GM10248 (cell line): ENCODE measurements around the gene HPS1.
A peak's percentile ranks its signal among the peaks of the same experiment; 100 is the strongest.

Experiments
- CTCF ChIA-PET: fragments of 300-600 bp; sonication (Branson Sonifier 250); formaldehyde crosslinking; extraction: SDS; loops from one replicate; lab custom pipeline; 2021; ENCODE audit warnings: antibody characterized with exemption; lab: Yijun Ruan, JAX
- POLR2A ChIA-PET: fragments of 350-650 bp; sonication (Branson Sonifier 250); formaldehyde crosslinking; extraction: SDS; loops from one replicate; lab custom pipeline; 2020; ENCODE audit warnings: antibody characterized with exemption; lab: Yijun Ruan, JAX
- DNase-seq: peaks from one replicate; pipeline ENCODE4 v3.0.0; 2012; ENCODE audit errors: extremely low spot score
- TF ChIP-seq, protein P1 (sequence below): IDR thresholded peaks from 2 replicates; pipeline ENCODE4 v1.5.1; 2012; ENCODE audit warnings: mild to moderate bottlenecking, low read depth; ENCODE audit errors: extremely low read depth, missing control alignments, control extremely low read depth

Gene HPS1

DNA sequence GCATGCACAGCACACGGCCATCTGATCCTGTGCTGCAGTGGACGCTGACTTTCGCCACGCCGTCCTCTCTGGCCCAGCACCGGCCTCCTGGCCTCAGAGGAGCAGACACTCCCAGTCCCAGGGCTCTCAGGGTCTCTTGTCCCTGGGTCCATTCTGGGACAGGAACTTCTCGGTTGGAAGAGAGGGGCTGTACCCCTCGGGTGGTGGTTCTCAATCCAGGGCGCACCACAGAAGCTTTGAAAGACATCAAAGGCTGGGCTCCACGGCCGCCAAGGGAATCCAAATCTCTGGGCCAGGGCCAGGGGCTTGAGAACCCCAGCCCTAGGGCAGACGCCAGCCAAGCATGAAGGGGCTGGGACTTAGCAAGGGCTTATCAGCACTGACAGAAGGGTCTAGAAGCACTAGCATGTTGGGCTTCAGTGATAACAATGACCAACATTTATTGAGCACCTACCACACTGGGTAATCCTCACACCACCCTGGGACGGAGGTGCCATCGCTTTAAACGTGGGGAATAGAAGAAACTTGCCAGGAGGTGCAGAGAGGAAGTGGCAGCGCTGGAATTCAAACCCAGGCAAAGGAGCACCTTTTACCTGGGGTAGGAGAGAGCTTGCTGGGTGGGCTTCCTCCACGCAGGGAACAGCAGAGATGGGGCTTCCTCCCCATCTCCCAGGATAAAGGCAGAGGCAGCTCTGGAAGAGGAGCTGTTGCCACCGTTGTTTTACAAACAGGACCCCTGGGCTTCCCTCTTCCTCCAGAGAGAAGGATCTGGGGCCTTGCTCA, 29.9 kb downstream of the HPS1 start:
- POLR2A ChIA-PET, result no interaction called here
- CTCF ChIA-PET, result interaction anchor here (2.4 kb wide), 1 partner anchor 9 kb away, joined by 5 read pairs; no protein-coding TSS in a partner anchor
- DNase-seq, result no peak
- TF ChIP-seq, protein P1, sequence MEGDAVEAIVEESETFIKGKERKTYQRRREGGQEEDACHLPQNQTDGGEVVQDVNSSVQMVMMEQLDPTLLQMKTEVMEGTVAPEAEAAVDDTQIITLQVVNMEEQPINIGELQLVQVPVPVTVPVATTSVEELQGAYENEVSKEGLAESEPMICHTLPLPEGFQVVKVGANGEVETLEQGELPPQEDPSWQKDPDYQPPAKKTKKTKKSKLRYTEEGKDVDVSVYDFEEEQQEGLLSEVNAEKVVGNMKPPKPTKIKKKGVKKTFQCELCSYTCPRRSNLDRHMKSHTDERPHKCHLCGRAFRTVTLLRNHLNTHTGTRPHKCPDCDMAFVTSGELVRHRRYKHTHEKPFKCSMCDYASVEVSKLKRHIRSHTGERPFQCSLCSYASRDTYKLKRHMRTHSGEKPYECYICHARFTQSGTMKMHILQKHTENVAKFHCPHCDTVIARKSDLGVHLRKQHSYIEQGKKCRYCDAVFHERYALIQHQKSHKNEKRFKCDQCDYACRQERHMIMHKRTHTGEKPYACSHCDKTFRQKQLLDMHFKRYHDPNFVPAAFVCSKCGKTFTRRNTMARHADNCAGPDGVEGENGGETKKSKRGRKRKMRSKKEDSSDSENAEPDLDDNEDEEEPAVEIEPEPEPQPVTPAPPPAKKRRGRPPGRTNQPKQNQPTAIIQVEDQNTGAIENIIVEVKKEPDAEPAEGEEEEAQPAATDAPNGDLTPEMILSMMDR, result no peak

GRCh38 chr10:98415731-98416119, 31.0 kb downstream of the HPS1 start:
- TF ChIP-seq, protein P1, result no peak
- POLR2A ChIA-PET, result no interaction called here
- CTCF ChIA-PET, result interaction anchor here (1.2 to 2.4 kb wide), 2 partner anchors 10 to 20 kb away, joined by 3 to 5 read pairs; no protein-coding TSS in a partner anchor
- no peak for DNase-seq

DNA sequence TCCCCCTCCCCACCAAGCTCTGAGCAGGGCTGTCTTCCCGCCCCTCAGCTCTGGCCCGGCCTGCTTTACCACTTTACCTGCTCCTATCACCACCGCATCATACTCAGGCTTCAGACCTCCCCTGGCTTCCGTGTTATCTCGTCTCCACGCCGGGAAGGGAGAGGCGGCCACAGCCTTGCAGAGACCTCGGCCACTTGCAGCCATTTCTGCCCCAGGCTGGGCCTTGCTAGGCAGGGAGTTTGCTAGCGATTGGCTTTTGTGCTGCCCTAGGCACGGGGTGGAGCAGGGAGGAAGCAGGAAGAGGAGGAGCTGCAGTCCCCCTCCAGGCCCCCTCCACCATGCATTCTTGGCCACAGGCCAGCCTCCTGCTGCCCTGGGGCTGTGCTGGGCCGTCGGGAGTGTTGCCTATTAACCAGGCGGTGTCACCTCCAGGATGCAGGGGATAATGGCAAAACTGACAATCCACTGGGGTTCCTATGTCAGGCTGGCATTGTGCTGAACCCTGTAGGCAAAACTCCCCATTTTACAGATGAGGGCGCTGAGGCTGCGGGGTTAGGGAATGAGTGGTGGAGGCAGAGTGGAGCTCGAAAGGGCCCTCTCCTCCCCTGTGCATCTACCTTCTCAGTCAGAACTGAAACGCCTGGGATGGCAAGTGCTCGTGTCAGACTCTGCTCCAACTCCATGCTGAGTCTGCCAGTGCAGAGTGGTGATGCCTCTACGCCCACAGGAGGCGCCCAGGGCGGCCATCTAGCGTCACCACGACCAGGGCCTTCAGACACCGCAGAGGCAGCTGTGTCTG, 31.6 kb downstream of the HPS1 start, which contains the start of gene PYROXD2:
Gene PYROXD2 (minus strand): TSS at position 251 of the 799 bp plus-strand sequence. CDS start 47 bp downstream, at position 204.
- ChIA-PET POLR2A (no interaction called here), CTCF (interaction anchor here (1.2 to 11.9 kb wide), 2 partner anchors 10 to 21 kb away, joined by 3 to 98 read pairs; no protein-coding TSS in a partner anchor)
- TF ChIP-seq, protein P1, result no peak
- DNase-seq, result peak; percentile 56

DNA sequence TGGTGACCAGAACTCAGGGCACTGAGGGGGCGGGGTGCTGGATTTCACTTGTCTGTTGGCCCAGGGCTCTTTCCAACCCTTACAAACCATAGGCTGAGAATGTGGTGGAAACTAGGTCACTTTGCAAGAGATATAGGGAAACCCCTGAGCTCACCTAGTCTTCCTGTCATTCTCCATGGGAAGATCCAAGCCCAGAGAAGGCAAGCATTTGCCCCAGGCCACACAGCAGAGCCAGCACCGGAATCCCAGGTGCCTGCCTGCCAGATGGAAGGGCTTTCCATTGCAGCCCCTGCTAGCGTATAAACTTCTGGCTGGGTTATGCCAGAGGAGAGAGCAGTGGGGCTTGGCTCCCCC, 32.2 kb downstream of the HPS1 start:
- ChIA-PET CTCF (interaction anchor here (1.2 to 11.9 kb wide), 2 partner anchors 11 to 21 kb away, joined by 3 to 98 read pairs; no protein-coding TSS in a partner anchor), POLR2A (no interaction called here)
- TF ChIP-seq, protein P1, result no peak
- no peak for DNase-seq

- no peak for DNase-seq
- POLR2A ChIA-PET, result no interaction called here
- CTCF ChIA-PET, result interaction anchor here (0.9 to 11.9 kb wide), 4 partner anchors 13 to 56 kb away, joined by 3 to 98 read pairs (median 6); no protein-coding TSS in a partner anchor
- TF ChIP-seq, protein P1, result no peak
These were observed 35.0 kb downstream of the HPS1 start for GRCh38 chr10:98411768-98412167.

GRCh38 chr10:98411166-98411565, 35.6 kb downstream of the HPS1 start:
- CTCF ChIA-PET, result interaction anchor here (1.1 to 11.9 kb wide), 4 partner anchors 12 to 835 kb away, joined by 3 to 98 read pairs (median 6); no protein-coding TSS in a partner anchor
- DNase-seq, result no peak
- TF ChIP-seq, protein P1, result no peak

More at GRCh38 chr10:98411166-98411565, 35.6 kb downstream of the HPS1 start:
- POLR2A ChIA-PET, result no interaction called here
